GM19438 (cell line): ENCODE results near the gene ARFGEF2.
"Not testable (repeated sequence)": the region's sequence is repeated elsewhere in the genome, so short reads cannot be mapped to it uniquely, and the experiment has no call there.

Experiments
- ATAC-seq: cut with Tn5 transposase; IDR thresholded peaks from one replicate; pipeline ENCODE4 v1.9.1; 2021; ENCODE audit warnings: low read depth; ENCODE audit not compliant: unreplicated experiment

The ARFGEF2 gene

DNA sequence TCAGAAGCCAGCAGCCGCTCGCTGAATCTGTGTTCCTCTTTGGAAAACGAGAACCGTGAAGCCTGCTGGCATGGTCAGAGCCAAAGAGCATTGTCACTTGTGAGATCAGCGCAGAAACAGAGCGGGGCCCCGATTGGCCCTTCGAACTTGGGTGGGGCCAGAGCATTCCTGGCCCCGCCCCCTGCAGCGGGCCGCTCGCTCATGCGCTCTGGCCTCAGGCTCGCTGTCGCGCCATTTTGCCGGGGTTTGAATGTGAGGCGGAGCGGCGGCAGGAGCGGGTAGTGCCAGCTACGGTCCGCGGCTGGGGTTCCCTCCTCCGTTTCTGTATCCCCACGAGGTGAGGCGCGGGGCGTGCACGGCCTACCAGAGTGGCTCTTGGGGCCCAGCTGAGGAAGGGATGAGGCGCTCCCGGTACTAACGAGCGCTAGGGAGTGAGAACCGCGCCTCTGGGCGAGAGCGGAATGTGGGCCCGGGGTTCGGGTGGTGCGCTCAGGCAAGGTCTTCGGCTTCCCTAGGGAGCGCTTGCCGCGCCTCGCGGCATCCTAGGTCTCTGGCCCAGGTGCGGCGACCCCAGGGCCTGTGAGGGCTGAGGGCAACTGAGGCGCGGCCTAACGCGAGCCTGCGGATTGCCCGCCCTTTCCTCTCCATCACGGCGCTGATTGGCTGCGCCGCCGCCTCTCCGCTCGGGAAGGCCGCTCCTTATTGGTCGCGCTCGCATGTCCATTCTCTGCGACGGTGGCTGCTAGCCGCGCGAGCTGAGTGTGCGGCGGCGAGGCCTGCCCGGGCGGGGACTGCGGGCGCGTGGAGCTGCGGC, 124.8 kb downstream of the ARFGEF2 start, which contains the start of gene CSE1L:
Gene CSE1L (plus strand): TSS at position 226 of the 814 bp plus-strand sequence. CDS start 12,152 bp downstream, outside the sequence.
- ATAC-seq, result peak; percentile 86

DNA sequence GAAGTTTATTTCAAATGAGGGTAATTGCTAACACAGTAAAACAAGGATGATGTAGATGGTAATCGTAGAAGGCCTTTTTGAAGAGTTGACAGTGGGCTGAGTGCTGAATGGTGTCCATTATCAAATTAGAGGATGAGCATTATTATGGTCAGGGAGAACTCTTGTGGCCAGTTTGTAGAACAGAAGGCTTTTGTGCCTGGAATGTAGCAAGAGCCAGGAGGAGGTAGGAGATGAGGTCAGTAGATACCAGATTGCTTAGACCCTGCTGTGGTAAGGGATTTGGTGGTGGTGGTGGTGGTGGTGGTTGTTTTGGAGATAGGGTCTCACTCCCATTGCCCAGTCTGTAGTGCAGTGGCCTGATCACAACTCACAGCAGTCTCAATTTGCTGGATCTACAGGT, 130.8 kb downstream of the ARFGEF2 start:
- no peak for ATAC-seq

DNA sequence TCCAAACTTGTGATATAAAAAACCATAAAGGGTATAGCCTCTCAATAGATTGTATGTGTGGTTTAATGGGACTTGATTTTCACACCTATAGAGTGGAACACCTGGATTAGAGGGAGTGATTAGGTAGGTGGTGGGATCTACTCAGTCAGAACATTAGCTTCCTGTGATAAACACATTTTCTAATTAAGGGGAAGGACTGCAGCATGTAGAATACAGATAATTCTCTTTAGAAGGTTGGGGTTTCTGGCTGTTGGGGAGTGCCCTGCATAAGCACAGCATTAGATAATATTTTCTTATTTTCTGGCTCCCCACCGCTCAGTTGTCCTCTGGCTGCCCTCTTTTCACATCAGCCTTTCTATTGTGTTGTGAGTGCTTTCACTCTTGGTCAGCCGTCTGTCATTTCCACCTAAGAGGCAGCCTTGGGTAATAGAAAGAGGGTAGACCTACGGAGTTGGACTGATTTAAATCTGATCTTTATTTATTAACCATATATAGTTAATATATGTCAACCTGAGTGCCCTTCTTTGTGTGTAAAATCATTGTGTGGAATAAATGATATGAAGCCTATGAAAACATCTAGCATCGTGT, 132.6 kb downstream of the ARFGEF2 start:
- peak; percentile 59 for ATAC-seq

DNA sequence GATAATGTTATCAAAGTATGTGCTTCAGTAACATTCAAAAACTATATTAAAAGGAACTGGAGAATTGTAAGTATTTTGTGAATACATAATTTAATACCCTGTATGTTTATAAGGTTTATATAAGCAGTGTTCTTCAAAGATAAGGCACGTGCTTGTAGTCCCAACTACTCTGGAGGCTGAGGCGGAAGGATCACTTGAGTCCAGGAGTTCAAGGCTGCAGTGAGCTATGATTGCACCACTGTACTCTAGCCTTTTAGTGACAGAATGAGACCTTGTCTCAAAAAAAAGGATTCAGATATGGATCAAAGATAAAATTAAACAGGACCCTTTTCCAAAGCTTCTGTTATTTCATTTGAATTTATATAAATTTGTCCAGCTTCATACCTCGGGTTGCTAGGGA, 141.8 kb downstream of the ARFGEF2 start:
- no peak for ATAC-seq

DNA sequence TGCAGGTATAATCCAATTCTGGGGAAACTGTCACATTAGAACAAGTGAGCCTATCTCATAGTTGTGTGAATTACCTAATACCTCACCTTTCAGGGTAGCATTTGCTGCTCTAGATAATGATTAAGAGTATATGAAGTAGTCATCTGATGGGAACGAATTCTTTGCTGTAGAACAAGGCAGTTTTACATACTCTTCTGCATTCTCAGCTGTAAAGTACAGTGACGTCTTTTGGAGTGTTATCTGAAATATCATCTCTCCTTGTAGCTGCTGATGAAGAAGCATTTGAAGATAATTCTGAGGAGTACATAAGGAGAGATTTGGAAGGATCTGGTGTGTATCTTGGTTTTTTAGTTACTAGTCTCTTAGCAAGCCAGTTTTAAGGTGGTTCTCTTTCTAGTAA, 153.0 kb downstream of the ARFGEF2 start:
- no peak for ATAC-seq

DNA sequence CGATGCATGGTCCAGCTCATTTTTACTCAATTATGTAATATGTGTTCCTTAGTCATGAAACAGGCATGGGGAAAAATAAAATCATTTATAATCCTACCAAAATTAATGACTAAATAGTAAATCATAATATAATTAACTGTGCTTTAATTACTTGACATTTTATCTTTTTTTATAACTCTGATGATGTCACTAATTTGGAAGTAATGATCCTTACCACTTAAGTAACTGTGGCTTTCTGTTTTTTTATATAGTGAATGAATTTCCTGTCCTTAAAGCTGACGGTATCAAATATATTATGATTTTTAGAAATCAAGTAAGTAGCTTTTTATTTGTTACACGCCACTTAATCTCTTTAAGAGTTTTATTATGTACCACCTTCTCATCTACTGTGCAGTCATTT, 156.8 kb downstream of the ARFGEF2 start:
- ATAC-seq, result no peak

DNA sequence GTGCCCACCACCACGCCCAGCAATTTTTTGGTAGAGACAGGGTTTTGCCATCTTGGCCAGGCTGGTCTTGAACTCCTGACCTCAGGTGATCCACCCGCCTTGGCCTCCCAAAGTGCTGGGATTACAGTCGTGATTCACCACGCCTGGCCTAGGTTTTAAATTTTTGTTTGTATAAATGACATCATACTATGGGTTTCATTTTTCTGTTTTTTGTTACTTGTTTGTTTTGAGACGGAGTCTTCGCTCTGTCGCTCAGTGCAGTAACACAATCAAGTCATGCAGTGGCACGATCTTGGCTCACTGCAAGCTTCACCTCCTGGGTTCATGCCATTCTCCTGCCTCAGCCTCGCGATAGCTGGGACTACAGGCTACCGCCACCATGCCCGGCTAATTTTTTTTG, 160.8 kb downstream of the ARFGEF2 start:
- ATAC-seq, result not testable (repeated sequence)
